Ascending aorta (tissue), 2 donors: ENCODE data around the gene BHLHE23. TPM values are rescaled to one million over a fixed set of nuclear protein-coding genes. Genes with fewer than 3 reads are reported as not detected.

ENCODE experiments used
- DNase-seq, 2 donors: peaks; one replicate each; pipeline ENCODE4 v3.0.0-alpha.2; 2019; ENCODE audit warnings: low spot score in 2 of 2
- H3K27ac ChIP-seq, 2 donors: fragments of 200-600 bp; sonication (generic); one replicate each; pipeline ENCODE4 v1.5.1; 2016 to 2017; ENCODE audit warnings: mild to moderate bottlenecking in 1 of 2
- H3K27me3 ChIP-seq: fragments of 200-600 bp; sonication (generic); one replicate; pipeline ENCODE4 v1.5.1; 2017
- H3K36me3 ChIP-seq, 2 donors: fragments of 200-600 bp; sonication (generic); one replicate each; pipeline ENCODE4 v1.5.1; 2016
- H3K4me1 ChIP-seq, 2 donors: fragments of 200-600 bp; sonication (generic); one replicate each; pipeline ENCODE4 v1.5.1; 2016 to 2017; ENCODE audit warnings: mild to moderate bottlenecking in 1 of 2
- H3K4me3 ChIP-seq, 2 donors: fragments of 200-600 bp; sonication (generic); one replicate each; pipeline ENCODE4 v1.5.1; 2016 to 2017; ENCODE audit warnings: mild to moderate bottlenecking in 1 of 2
- H3K9me3 ChIP-seq, 2 donors: fragments of 200-600 bp; sonication (generic); one replicate each; pipeline ENCODE4 v1.5.1; 2016
- intact Hi-C: fragments of 100-400 bp; cut with DNase I; formaldehyde crosslinking; loops from one replicate; pipeline ENCODE4 v1.15.1; 2023
- total RNA-seq: library from RNA; depleted of rRNA; stranded (reverse); fragments of >200 nt; gene quantifications from one replicate; pipeline ENCODE4 v1.1.0, GENCODE V29; 2016
- TF ChIP-seq, protein P1 (sequence below), 3 experiments: fragments of 200-600 bp in 2 of 3; fragments of 450-650 bp in 1 of 3; sonication (generic) in 2 of 3; IDR thresholded peaks; one replicate each; pipeline ENCODE4 v1.5.1; 2016 to 2019; ENCODE audit warnings: antibody characterized with exemption in 3 of 3, mild to moderate bottlenecking in 1 of 3, moderate library complexity in 1 of 3

The BHLHE23 gene
- total RNA-seq, 1 donor from 2014 or later, result not detected

DNA sequence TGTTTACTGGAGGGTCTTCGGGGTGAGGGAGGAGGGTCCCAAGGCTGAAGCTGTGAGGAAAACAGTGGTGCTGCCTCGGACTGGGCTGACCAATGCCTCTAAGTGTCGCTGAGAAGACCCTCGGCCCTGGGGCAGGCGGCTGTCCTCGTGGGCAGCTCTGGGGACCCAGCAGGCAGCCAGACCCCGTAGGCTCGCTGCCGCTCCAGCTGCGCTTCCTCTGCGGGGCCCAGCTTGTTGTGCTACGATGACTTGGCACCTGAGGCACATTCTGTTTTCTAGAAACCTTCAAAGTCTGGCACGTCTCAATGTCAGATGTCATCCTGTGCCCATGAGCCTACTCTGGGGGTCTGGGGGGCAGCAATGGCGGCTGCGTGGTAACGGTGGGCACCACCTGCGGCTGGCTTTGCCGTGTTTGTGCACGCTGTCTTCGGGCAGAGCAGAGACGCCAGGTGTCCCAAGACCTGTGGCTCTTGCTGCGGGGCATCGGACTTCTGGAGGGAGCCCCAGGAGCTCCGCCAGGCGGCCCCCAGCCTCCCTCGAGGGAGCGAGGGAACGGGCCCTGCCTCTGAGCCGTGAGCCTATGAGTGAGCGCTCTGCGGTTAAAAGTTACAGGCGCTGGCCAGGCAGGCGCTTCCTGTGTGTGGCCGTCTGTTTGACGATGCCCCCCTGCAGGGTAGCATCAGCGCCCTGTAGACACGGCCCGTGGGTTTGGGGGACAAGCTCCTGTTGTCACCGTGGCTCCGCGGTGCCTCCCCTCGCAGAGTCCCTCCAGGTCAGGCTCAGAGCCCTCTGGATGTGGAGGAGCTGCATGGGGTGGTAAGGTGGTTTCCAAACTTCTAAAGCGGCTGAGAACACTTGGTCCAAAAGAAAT is 47.4 kb downstream of the BHLHE23 start:
- Histone ChIP-seq H3K27ac (no peak overlapping the region), H3K9me3 (no peaks in the 10 kb centered on the region), H3K36me3 (peaks cover 6 to 8% of the 10 kb centered on the region in 2 donors), H3K4me1 (peaks cover 0 to 4% of the 10 kb centered on the region in 2 donors), H3K4me3 (no peak overlapping the region), H3K27me3 (no peaks in the 10 kb centered on the region)
- DNase-seq, result no peak
- TF ChIP-seq, protein P1, sequence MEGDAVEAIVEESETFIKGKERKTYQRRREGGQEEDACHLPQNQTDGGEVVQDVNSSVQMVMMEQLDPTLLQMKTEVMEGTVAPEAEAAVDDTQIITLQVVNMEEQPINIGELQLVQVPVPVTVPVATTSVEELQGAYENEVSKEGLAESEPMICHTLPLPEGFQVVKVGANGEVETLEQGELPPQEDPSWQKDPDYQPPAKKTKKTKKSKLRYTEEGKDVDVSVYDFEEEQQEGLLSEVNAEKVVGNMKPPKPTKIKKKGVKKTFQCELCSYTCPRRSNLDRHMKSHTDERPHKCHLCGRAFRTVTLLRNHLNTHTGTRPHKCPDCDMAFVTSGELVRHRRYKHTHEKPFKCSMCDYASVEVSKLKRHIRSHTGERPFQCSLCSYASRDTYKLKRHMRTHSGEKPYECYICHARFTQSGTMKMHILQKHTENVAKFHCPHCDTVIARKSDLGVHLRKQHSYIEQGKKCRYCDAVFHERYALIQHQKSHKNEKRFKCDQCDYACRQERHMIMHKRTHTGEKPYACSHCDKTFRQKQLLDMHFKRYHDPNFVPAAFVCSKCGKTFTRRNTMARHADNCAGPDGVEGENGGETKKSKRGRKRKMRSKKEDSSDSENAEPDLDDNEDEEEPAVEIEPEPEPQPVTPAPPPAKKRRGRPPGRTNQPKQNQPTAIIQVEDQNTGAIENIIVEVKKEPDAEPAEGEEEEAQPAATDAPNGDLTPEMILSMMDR (IDR thresholded peaks at IDR 0.05), result no peak
- intact Hi-C loops, result no loop called here

- no peaks in the 10 kb centered on the region for H3K27me3 ChIP-seq
- DNase-seq, result no peak
- peaks cover 1 to 5% of the 10 kb centered on the region in 2 donors for H3K4me1 ChIP-seq
- TF ChIP-seq, protein P1 (IDR thresholded peaks at IDR 0.05), result no peak
- H3K4me3 ChIP-seq, result no peak overlapping the region
- no peaks in the 10 kb centered on the region for H3K9me3 ChIP-seq
- H3K36me3 ChIP-seq, result peaks cover 0 to 6% of the 10 kb centered on the region in 2 donors
- H3K27ac ChIP-seq, result no peak overlapping the region
- intact Hi-C loops, result no loop called here
These were observed 48.2 kb downstream of the BHLHE23 start for GRCh38 chr20:62958388-62959100.

DNA sequence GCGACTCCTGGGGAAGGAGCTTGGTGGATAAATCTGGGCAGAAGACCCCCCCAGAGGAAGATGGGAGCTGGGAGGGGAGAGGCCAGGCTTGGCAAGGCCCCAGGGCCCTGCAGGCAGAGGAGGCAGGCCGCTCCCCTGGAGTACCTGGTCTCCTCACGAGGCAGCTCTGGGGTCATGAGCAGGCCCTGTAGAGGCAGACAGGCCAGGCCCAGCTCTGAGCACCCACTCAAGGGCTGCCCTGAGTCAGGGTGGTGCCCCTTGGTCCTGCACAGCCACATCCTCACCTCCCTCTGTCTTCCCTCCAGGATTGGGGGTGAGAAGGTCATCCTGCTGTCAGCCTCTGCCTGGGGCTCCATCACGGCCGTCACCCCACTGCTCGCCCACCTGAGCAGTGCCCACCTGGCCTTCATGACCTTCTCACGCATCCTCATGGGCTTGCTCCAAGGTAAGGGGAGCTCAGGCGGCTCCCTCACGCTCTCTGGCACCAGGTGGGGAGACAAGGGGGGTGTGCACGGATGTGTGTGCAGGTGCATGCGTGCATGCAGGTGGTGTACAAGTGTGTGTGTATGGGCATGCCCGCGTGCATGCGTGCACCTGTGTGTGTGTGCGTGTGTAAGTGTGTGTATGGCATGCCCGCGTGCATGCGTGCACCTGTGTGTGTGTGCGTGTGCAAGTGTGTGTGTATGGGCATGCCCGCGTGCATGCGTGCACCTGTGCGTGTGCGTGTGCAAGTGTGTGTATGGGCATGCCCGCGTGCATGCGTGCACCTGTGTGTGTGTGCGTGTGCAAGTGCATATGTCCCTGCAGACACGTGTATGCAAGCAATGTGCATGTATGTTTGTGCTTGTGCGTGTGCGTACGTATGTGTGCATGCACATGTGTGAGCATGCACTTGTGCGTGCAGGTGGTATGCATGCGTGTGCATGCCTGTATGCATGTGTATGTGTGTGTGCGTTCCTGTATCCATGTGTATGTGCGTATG is 49.3 kb downstream of the BHLHE23 start:
- no peak for DNase-seq
- intact Hi-C loops, result no loop called here
- Histone ChIP-seq H3K27ac (no peak overlapping the region), H3K4me1 (peaks cover 8 to 15% of the 10 kb centered on the region in 2 donors), H3K4me3 (no peak overlapping the region), H3K27me3 (no peaks in the 10 kb centered on the region), H3K36me3 (no peaks in the 10 kb centered on the region), H3K9me3 (no peaks in the 10 kb centered on the region)
- TF ChIP-seq, protein P1 (IDR thresholded peaks at IDR 0.05), result no peak

DNA sequence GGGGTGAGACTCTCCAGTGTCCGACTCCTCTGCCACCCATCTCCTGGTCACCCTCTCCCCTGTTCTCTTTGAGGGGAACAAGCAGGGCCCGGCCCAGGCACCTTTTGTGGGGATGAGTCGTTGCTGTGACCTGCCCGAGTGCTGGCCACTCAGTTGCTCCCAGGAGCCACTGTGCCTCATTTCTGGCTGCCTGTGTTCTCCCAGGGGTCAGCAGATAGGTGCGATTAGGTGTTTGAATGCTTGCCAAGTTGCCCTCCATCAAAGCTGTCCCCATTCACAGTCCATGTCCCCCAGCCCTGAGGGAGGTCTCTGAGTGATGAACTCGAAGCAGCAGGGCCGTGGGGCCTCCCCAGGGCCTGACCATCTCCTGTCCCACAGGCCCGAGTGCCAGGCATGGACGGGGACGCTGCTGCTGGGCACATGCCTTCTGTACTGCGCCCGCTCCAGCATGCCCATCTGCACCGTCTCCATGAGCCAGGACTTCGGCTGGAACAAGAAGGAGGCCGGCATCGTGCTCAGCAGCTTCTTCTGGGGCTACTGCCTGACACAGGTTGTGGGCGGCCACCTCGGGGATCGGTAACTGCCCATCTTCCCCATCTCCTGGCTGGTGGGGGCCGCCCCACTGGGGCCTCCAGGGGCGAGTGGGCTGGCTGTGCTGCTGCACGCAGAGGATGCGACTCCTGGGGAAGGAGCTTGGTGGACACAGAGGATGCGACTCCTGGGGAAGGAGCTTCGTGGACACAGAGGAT is 50.2 kb downstream of the BHLHE23 start:
- intact Hi-C loops, result no loop called here
- no peaks in the 10 kb centered on the region for H3K27me3 ChIP-seq
- H3K9me3 ChIP-seq, result no peaks in the 10 kb centered on the region
- H3K27ac ChIP-seq, result no peak overlapping the region
- no peak for DNase-seq
- H3K4me3 ChIP-seq, result no peak overlapping the region
- TF ChIP-seq, protein P1 (IDR thresholded peaks at IDR 0.05), result no peak
- H3K4me1 ChIP-seq, result peaks cover 8 to 15% of the 10 kb centered on the region in 2 donors
- H3K36me3 ChIP-seq, result no peaks in the 10 kb centered on the region

Other genes starting within 250 kb of the BHLHE23 start
- gene MRGBP, start 210.5 kb downstream of the BHLHE23 start, total RNA-seq, result 5.7 TPM
- 77.4 TPM for gene OGFR, start 202.1 kb downstream of the BHLHE23 start, total RNA-seq
- gene COL9A3, start 189.9 kb downstream of the BHLHE23 start, total RNA-seq, result 13.8 TPM
- 1.1 TPM for gene TCFL5, start 145.1 kb downstream of the BHLHE23 start, total RNA-seq
- gene DIDO1, start 80.5 kb downstream of the BHLHE23 start, total RNA-seq, result 42.4 TPM
- 9.2 TPM for gene GID8, start 68.8 kb downstream of the BHLHE23 start, total RNA-seq
- 30.0 TPM for gene SLC17A9, start 54.3 kb downstream of the BHLHE23 start, total RNA-seq
- gene YTHDF1, start 209.2 kb upstream of the BHLHE23 start, total RNA-seq, result 14.2 TPM
- not detected for gene BIRC7, start 228.9 kb upstream of the BHLHE23 start, total RNA-seq
- gene NKAIN4, start 247.5 kb upstream of the BHLHE23 start, total RNA-seq, result not detected